ENCODE measurements around the gene SAPCD2.

SAPCD2 gene

DNA sequence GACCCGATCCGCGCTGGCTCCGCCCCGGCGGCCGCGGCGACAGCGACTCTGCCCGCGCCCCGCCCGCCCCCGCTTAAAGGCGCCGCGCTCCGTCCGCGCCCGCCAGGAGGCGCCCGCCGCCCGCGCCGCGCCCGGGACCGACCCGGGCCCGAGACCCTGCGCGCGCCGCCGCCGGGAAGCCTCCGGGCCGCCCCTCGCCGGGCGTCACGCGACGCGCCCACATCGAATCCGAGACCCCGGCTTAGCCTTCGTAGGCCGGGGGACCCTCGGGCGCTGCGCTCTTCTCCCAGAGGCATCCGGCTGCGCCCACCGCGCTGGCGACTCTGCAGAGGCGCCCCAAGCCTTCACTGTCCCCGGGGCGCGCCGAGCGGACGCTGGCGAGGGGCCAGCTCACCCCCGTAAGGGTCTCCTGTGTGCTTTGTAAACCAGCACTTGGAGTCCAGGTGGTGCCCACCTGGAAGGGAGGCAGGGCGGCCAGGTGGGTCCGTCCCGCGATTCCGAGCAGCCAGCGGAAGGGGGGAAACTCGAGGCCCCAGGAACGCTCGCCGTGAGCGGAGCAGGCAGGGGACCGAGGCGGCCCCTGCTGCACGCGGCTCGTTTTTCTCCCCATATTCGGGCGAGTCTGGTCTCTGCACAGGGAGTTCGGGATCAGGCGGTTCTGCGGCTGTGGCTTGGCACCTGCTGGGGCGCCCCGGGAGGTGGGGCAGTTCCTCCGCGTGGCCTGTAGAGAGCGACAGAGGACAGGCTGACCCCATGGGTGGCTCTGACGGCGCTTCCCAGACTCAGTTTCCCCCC lies 41.9 kb downstream of the SAPCD2 start (continued):
- 0 out of 2 replicates have a peak, but pooled peaks have one; percentile 12 for TF ChIP-seq ZNF610 (tag by site-specific recombination; IDR thresholded peaks at IDR 0.05; ENCODE audit: borderline replicate concordance)
- no peak for TF ChIP-seq ZNF26 (tag by site-specific recombination; IDR thresholded peaks at IDR 0.05)
- TF ChIP-seq ZNF202 (tag by site-specific recombination; IDR thresholded peaks at IDR 0.05; ENCODE audit: borderline replicate concordance), result no peak
- peak; percentile 44; the same call in 1 of the 2 replicates for TF ChIP-seq ZBTB20 (tag by site-specific recombination; IDR thresholded peaks at IDR 0.05)
- TF ChIP-seq, protein P1, sequence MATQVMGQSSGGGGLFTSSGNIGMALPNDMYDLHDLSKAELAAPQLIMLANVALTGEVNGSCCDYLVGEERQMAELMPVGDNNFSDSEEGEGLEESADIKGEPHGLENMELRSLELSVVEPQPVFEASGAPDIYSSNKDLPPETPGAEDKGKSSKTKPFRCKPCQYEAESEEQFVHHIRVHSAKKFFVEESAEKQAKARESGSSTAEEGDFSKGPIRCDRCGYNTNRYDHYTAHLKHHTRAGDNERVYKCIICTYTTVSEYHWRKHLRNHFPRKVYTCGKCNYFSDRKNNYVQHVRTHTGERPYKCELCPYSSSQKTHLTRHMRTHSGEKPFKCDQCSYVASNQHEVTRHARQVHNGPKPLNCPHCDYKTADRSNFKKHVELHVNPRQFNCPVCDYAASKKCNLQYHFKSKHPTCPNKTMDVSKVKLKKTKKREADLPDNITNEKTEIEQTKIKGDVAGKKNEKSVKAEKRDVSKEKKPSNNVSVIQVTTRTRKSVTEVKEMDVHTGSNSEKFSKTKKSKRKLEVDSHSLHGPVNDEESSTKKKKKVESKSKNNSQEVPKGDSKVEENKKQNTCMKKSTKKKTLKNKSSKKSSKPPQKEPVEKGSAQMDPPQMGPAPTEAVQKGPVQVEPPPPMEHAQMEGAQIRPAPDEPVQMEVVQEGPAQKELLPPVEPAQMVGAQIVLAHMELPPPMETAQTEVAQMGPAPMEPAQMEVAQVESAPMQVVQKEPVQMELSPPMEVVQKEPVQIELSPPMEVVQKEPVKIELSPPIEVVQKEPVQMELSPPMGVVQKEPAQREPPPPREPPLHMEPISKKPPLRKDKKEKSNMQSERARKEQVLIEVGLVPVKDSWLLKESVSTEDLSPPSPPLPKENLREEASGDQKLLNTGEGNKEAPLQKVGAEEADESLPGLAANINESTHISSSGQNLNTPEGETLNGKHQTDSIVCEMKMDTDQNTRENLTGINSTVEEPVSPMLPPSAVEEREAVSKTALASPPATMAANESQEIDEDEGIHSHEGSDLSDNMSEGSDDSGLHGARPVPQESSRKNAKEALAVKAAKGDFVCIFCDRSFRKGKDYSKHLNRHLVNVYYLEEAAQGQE (tag by site-specific recombination; IDR thresholded peaks at IDR 0.05), result no peak
- TF ChIP-seq ZBTB48 (tag by site-specific recombination; IDR thresholded peaks at IDR 0.05), result no peak; the same call in 1 of the 2 replicates
- TF ChIP-seq RBAK (tag by site-specific recombination; IDR thresholded peaks at IDR 0.05), result no peak
- TF ChIP-seq, protein P2, sequence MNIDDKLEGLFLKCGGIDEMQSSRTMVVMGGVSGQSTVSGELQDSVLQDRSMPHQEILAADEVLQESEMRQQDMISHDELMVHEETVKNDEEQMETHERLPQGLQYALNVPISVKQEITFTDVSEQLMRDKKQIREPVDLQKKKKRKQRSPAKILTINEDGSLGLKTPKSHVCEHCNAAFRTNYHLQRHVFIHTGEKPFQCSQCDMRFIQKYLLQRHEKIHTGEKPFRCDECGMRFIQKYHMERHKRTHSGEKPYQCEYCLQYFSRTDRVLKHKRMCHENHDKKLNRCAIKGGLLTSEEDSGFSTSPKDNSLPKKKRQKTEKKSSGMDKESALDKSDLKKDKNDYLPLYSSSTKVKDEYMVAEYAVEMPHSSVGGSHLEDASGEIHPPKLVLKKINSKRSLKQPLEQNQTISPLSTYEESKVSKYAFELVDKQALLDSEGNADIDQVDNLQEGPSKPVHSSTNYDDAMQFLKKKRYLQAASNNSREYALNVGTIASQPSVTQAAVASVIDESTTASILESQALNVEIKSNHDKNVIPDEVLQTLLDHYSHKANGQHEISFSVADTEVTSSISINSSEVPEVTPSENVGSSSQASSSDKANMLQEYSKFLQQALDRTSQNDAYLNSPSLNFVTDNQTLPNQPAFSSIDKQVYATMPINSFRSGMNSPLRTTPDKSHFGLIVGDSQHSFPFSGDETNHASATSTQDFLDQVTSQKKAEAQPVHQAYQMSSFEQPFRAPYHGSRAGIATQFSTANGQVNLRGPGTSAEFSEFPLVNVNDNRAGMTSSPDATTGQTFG (tag by site-specific recombination; IDR thresholded peaks at IDR 0.05; ENCODE audit: borderline replicate concordance), result no peak
- TF ChIP-seq IKZF3 (tag by site-specific recombination; IDR thresholded peaks at IDR 0.05), result 0 out of 2 replicates have a peak, but pooled peaks have one; percentile 48
- peak; percentile 48; the same call in 1 of the 2 replicates for TF ChIP-seq ZNF654 (tag by site-specific recombination; IDR thresholded peaks at IDR 0.05; ENCODE audit: low read depth)
- TF ChIP-seq ZNF660 (tag by site-specific recombination; IDR thresholded peaks at IDR 0.05), result no peak
- TF ChIP-seq YY1 (tag by site-specific recombination; IDR thresholded peaks at IDR 0.05), result no peak
- peak; percentile 5; the same call in 1 of the 2 replicates for TF ChIP-seq ZNF623 (tag by site-specific recombination; IDR thresholded peaks at IDR 0.05)
- TF ChIP-seq KLF9 (tag by site-specific recombination; IDR thresholded peaks at IDR 0.05; ENCODE audit: low read depth), result peak; percentile 45; the same call in 1 of the 2 replicates
- TF ChIP-seq ZNF701 (tag by site-specific recombination; IDR thresholded peaks at IDR 0.05), result no peak
- peak; percentile 41 for TF ChIP-seq EGR2 (tag by site-specific recombination; IDR thresholded peaks at IDR 0.05; ENCODE audit: low read depth)
- no peak for TF ChIP-seq ZNF626 (tag by site-specific recombination; IDR thresholded peaks at IDR 0.05)
- TF ChIP-seq ZNF169 (tag by site-specific recombination; IDR thresholded peaks at IDR 0.05), result no peak
- TF ChIP-seq ZBTB10 (tag by site-specific recombination; IDR thresholded peaks at IDR 0.05), result peak; percentile 87
- TF ChIP-seq SCRT2 (tag by site-specific recombination; IDR thresholded peaks at IDR 0.05), result no peak
- no peak for TF ChIP-seq ZNF112 (tag by site-specific recombination; IDR thresholded peaks at IDR 0.05)
- peak; percentile 58; the same call in 1 of the 2 replicates for TF ChIP-seq WT1 (tag by site-specific recombination; IDR thresholded peaks at IDR 0.05)
- TF ChIP-seq, protein P3, sequence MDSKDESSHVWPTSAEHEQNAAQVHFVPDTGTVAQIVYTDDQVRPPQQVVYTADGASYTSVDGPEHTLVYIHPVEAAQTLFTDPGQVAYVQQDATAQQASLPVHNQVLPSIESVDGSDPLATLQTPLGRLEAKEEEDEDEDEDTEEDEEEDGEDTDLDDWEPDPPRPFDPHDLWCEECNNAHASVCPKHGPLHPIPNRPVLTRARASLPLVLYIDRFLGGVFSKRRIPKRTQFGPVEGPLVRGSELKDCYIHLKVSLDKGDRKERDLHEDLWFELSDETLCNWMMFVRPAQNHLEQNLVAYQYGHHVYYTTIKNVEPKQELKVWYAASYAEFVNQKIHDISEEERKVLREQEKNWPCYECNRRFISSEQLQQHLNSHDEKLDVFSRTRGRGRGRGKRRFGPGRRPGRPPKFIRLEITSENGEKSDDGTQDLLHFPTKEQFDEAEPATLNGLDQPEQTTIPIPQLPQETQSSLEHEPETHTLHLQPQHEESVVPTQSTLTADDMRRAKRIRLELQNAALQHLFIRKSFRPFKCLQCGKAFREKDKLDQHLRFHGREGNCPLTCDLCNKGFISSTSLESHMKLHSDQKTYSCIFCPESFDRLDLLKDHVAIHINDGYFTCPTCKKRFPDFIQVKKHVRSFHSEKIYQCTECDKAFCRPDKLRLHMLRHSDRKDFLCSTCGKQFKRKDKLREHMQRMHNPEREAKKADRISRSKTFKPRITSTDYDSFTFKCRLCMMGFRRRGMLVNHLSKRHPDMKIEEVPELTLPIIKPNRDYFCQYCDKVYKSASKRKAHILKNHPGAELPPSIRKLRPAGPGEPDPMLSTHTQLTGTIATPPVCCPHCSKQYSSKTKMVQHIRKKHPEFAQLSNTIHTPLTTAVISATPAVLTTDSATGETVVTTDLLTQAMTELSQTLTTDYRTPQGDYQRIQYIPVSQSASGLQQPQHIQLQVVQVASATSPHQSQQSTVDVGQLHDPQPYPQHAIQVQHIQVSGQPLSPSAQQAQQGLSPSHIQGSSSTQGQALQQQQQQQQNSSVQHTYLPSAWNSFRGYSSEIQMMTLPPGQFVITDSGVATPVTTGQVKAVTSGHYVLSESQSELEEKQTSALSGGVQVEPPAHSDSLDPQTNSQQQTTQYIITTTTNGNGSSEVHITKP (tag by site-specific recombination; IDR thresholded peaks at IDR 0.05), result peak; percentile 61
- no peak for TF ChIP-seq ZNF366 (tag by site-specific recombination; conservative IDR thresholded peaks at IDR 0.05)
- TF ChIP-seq ZNF747 (tag by site-specific recombination; IDR thresholded peaks at IDR 0.05), result no peak
- no peak for TF ChIP-seq ZNF549 (tag by site-specific recombination; IDR thresholded peaks at IDR 0.05)
